Lower lobe of right lung (tissue), 2 donors: ENCODE results near the gene RTL5. TPM values are rescaled to one million over a fixed set of nuclear protein-coding genes. Genes with fewer than 3 reads are reported as not detected.
A peak's percentile ranks its signal among the peaks of the same experiment; 100 is the strongest.

Experiments used
- ATAC-seq, 2 donors: fragments of 200-7000 bp; cut with Tn5 transposase; one replicate each; pipeline ENCODE4 v1.9.1; 2020 to 2022; ENCODE audit warnings: mild to moderate bottlenecking in 2 of 2, moderate library complexity in 2 of 2
- DNase-seq: peaks from one replicate; pipeline ENCODE4 v3.0.0-alpha.2; 2020
- H3K27ac ChIP-seq: fragments of 200-600 bp; one replicate; pipeline ENCODE4 v1.8.0; 2022
- H3K27me3 ChIP-seq: fragments of 200-600 bp; one replicate; pipeline ENCODE4 v1.8.0; 2022; ENCODE audit warnings: low read depth
- H3K36me3 ChIP-seq: fragments of 200-600 bp; one replicate; pipeline ENCODE4 v1.8.0; 2022; ENCODE audit warnings: mild to moderate bottlenecking
- H3K4me1 ChIP-seq: fragments of 200-600 bp; one replicate; pipeline ENCODE4 v1.8.0; 2022
- H3K4me3 ChIP-seq: fragments of 200-600 bp; one replicate; pipeline ENCODE4 v1.8.0; 2022; ENCODE audit warnings: mild to moderate bottlenecking
- H3K9me3 ChIP-seq: fragments of 200-600 bp; one replicate; pipeline ENCODE4 v1.8.0; 2022
- CTCF ChIP-seq: fragments of 200-600 bp; IDR thresholded peaks from one replicate; pipeline ENCODE4 v1.8.0; 2022; ENCODE audit warnings: antibody characterized with exemption, mild to moderate bottlenecking
- intact Hi-C: fragments of 100-400 bp; cut with DNase I; formaldehyde crosslinking; loops from one replicate; pipeline ENCODE4 v1.11.0; 2022
- total RNA-seq: library from RNA; stranded (reverse); fragmentation: NEBNext Ultra II Directional; extraction: Animal tissue kit (Norgen Biotek cat#: 25700); gene quantifications from one replicate; pipeline ENCODE4 v1.2.1, GENCODE V29; 2021
- donor health status: DM: no; HTN: yes; CAD: no; lungs with severe emphysema.

Gene RTL5
- total RNA-seq, 1 donor from 2014 or later, result 9.9 TPM

DNA sequence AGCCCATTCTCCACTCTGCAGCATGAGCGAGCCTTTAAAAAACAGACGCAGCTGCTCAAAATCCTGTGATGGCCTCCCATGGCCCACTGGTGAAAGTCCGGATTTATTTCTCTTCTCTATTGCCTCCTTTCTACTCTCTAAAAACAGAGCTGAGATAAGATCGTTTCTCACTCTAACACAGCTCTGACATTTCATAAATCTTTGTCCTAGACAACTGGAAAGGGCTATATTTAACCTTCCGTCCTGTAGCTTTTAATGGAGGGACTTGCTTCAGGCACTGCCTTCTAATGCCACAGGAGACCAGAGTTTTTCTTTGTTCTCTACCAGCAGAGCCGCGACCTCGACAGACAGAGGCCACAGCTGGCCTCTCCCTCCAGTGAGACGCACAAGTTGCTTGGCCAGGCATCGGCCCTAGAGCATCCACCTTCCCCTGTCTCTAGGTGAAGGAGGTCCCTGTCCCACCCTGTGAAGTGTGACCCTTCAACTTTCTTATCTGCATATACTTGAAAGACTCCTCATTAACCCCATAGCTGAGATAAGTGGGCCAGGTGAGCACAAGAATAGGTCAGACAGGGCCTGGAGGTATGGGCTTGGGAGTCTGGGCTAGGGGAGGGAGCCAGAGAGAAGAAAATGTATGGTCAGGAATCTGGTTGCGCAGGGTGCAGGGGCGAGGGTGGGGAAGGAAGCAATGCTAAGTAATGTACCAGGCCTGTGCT, 50.0 kb downstream of the RTL5 start:
- H3K27ac ChIP-seq, result no peak overlapping the region
- DNase-seq (no peak), ATAC-seq (no peak)
- TF ChIP-seq CTCF, result no peak
- H3K36me3 ChIP-seq, result no peaks in the 10 kb centered on the region
- H3K9me3 ChIP-seq, result no peaks in the 10 kb centered on the region
- H3K27me3 ChIP-seq, result no peaks in the 10 kb centered on the region
- intact Hi-C loops, result no loop called here
- no peak overlapping the region for H3K4me3 ChIP-seq
- peaks cover 6% of the 10 kb centered on the region for H3K4me1 ChIP-seq

DNA sequence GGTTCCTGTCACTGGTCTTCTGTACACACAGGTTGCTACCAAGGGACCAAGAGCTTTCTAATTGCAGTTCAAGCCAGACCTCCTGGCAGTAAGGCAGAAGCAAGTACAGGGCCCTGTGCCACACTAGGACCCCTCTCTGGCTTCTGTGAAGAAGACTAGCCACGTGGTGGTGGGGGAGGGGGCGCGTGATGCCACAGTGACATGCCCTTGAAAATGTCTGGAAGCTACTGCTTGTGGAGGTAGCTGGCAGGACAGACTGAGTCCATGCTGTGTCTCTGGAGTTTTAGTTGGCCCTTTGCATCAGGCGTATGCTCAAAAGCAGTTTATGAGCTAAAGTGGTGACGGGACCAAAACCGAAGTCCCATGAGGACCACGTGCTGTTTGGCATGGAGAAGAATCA, 50.9 kb downstream of the RTL5 start:
- Histone ChIP-seq H3K36me3 (no peaks in the 10 kb centered on the region), H3K4me1 (peaks cover 6% of the 10 kb centered on the region), H3K27me3 (no peaks in the 10 kb centered on the region), H3K9me3 (no peaks in the 10 kb centered on the region), H3K4me3 (no peak overlapping the region), H3K27ac (no peak overlapping the region)
- ATAC-seq, result no peak
- intact Hi-C loops, result no loop called here
- no peak for DNase-seq
- TF ChIP-seq CTCF, result no peak

DNA sequence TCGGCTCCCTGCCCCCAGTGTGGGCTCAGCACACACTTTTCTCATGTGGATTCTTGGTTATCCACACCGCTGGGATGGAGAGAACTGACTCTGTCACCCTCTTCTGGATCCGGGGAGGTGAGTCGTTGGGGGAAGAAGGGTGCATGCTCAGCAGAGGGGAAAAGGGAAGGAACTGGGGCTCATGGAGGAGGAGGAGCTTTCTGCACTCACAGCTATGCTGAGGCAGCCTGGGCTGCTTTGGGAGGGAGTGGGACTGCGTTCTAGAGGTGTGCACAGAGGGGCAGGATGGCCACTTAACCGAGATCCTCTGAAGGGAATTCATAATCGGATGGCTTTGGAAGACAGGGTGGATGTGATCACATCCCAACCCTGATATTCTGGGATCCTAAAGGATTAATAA, 51.6 kb downstream of the RTL5 start:
- no peaks in the 10 kb centered on the region for H3K27me3 ChIP-seq
- TF ChIP-seq CTCF, result no peak
- DNase-seq, result no peak
- no peak for ATAC-seq
- H3K27ac ChIP-seq, result peak overlapping the region; percentile 53
- intact Hi-C loops, result no loop called here
- peak overlapping the region; percentile 36 for H3K4me3 ChIP-seq
- peaks cover 6% of the 10 kb centered on the region for H3K4me1 ChIP-seq
- H3K36me3 ChIP-seq, result no peaks in the 10 kb centered on the region
- H3K9me3 ChIP-seq, result no peaks in the 10 kb centered on the region

GRCh38 chrX:72079607-72080006, 52.1 kb downstream of the RTL5 start:
- H3K9me3 ChIP-seq, result no peaks in the 10 kb centered on the region
- no peaks in the 10 kb centered on the region for H3K27me3 ChIP-seq
- no peak for TF ChIP-seq CTCF
- ATAC-seq (peak; percentile 42 to 53), DNase-seq (no peak)
- intact Hi-C loops, result no loop called here
- peak overlapping the region; percentile 36 for H3K4me3 ChIP-seq
- no peaks in the 10 kb centered on the region for H3K36me3 ChIP-seq
- peaks cover 6% of the 10 kb centered on the region for H3K4me1 ChIP-seq
- peak overlapping the region; percentile 53 for H3K27ac ChIP-seq

DNA sequence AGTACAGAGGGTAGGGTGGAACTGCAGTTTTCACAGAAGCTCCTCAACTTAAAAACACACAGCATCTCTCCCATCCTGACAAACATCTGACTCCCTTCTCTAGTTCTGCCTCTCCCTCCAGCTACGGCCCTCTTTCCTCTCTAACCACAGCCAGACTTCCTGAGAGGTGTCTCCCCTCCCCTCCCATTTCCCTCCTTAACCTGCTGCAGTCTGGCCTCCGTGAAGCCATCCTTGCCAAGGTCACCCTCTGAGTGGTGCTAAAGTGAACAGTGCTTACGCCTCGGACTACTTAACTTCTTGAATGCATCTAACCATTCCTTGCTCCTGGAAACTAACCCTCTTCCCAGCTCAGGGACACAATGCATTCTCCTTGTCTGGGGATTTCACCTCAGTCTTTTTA, 53.3 kb downstream of the RTL5 start:
- intact Hi-C loops, result no loop called here
- DNase-seq (no peak), ATAC-seq (no peak)
- TF ChIP-seq CTCF, result no peak
- peaks cover 6% of the 10 kb centered on the region for H3K4me1 ChIP-seq
- no peaks in the 10 kb centered on the region for H3K36me3 ChIP-seq
- no peaks in the 10 kb centered on the region for H3K9me3 ChIP-seq
- H3K4me3 ChIP-seq, result no peak overlapping the region
- H3K27me3 ChIP-seq, result no peaks in the 10 kb centered on the region
- no peak overlapping the region for H3K27ac ChIP-seq

Other genes with a start within 250 kb of the RTL5 start
- gene NHSL2, start 221.1 kb downstream of the RTL5 start, total RNA-seq, result 12.7 TPM
- gene PIN4, start 49.8 kb upstream of the RTL5 start, total RNA-seq, result 9.8 TPM
- 0.24 TPM for gene ERCC6L, start 107.1 kb upstream of the RTL5 start, total RNA-seq
- gene RPS4X, start 145.3 kb upstream of the RTL5 start, total RNA-seq, result 629 TPM
- 0.65 TPM for gene CITED1, start 174.0 kb upstream of the RTL5 start, total RNA-seq